ENCODE results near the gene JAKMIP1. TPM values are rescaled to one million over a fixed set of nuclear protein-coding genes. Genes with fewer than 3 reads are reported as not detected.

The JAKMIP1 gene
- total RNA-seq, 1 donor from 2014 or later, result 5.5 TPM

- no peak overlapping the region for H3K4me3 Mint-ChIP-seq
- peaks cover 50% of the 10 kb centered on the region for H3K27me3 ChIP-seq
- no peak overlapping the region for H3K9ac ChIP-seq
- H3K79me2 ChIP-seq (ENCODE audit: low read depth), result no peaks in the 10 kb centered on the region
- no peaks in the 10 kb centered on the region for H3K36me3 ChIP-seq
- H3F3A ChIP-seq (ENCODE audit: low read depth), result peaks cover 5% of the 10 kb centered on the region
- TF ChIP-seq CTCF (IDR thresholded peaks at IDR 0.05) (no peak), EZH2phosphoT487 (IDR thresholded peaks at IDR 0.05) (no peak), EZH2 (IDR thresholded peaks at IDR 0.05) (no peak)
- DNase-seq (ENCODE audit: low spot score), result no peak
- no peaks in the 10 kb centered on the region for H4K20me1 ChIP-seq (ENCODE audit: low read depth)
- no peak overlapping the region for H3K4me2 ChIP-seq
- peak overlapping the region; percentile 8 for H3K27ac Mint-ChIP-seq
- H3K27ac ChIP-seq, result no peak overlapping the region
- no peaks in the 10 kb centered on the region for H3K9me3 ChIP-seq (ENCODE audit: low read depth)
- H3K27me3 Mint-ChIP-seq (ENCODE audit: insufficient read depth, low read depth), result peaks cover 30% of the 10 kb centered on the region
- H3K4me1 Mint-ChIP-seq, result no peaks in the 10 kb centered on the region
- H3K4me1 ChIP-seq, result no peaks in the 10 kb centered on the region
- no peaks in the 10 kb centered on the region for H3K9me3 Mint-ChIP-seq
- no peak overlapping the region for H3K4me3 ChIP-seq
- H2AFZ ChIP-seq (replicated peaks), result no peak overlapping the region
- no peaks in the 10 kb centered on the region for H3K36me3 Mint-ChIP-seq
These were observed 189.6 kb downstream of the JAKMIP1 start for GRCh38 chr4:6010789-6011188.

- no peak overlapping the region for H2AFZ ChIP-seq (replicated peaks)
- H3K27me3 ChIP-seq, result peaks cover 60% of the 10 kb centered on the region
- no peaks in the 10 kb centered on the region for H3K79me2 ChIP-seq (ENCODE audit: low read depth)
- Mint-ChIP-seq H3K4me1 (no peaks in the 10 kb centered on the region), H3K27me3 (ENCODE audit: insufficient read depth, low read depth) (peaks cover 26% of the 10 kb centered on the region), H3K4me3 (no peak overlapping the region), H3K36me3 (no peaks in the 10 kb centered on the region), H3K27ac (peak overlapping the region; percentile 3), H3K9me3 (no peaks in the 10 kb centered on the region)
- no peak overlapping the region for H3K4me3 ChIP-seq
- no peak for DNase-seq (ENCODE audit: low spot score)
- TF ChIP-seq CTCF (IDR thresholded peaks at IDR 0.05), result no peak
- no peak for TF ChIP-seq EZH2 (IDR thresholded peaks at IDR 0.05)
- no peak for TF ChIP-seq EZH2phosphoT487 (IDR thresholded peaks at IDR 0.05)
- no peak overlapping the region for H3K9ac ChIP-seq
- no peaks in the 10 kb centered on the region for H4K20me1 ChIP-seq (ENCODE audit: low read depth)
- H3F3A ChIP-seq (ENCODE audit: low read depth), result peaks cover 5% of the 10 kb centered on the region
- H3K4me2 ChIP-seq, result no peak overlapping the region
- no peak overlapping the region for H3K27ac ChIP-seq
- no peaks in the 10 kb centered on the region for H3K4me1 ChIP-seq
- H3K9me3 ChIP-seq (ENCODE audit: low read depth), result no peaks in the 10 kb centered on the region
- no peaks in the 10 kb centered on the region for H3K36me3 ChIP-seq
These were observed 190.9 kb downstream of the JAKMIP1 start for GRCh38 chr4:6009452-6009851.

DNA sequence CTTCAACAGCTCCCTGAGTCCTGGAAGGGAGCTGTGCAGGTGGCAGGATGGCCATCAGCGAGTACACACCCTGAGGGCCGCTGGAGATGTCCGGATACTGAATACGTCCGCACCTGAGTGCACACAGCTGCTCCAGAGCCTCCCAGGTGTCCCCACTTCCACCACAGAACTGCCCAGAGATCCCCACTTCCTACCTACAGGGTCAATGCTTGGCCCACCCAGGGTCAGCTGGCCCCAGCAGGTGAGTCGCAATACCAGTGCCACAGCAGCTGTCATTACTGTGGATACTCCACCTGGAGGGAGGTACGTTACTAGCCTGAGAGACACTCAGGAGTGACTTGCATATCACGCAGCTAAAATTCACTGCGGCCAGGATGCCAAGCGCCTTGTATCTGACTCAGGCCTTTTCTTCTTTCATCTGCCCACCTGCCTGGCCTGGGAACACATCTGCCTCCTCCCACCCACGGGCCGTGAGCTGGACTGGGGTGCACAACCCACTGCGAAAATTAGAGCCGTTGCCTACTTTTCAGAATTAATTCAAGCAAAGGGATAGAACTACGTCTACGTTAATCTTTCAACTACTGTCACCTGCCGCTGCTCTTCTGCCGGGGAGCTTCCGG, 191.5 kb downstream of the JAKMIP1 start:
- TF ChIP-seq EZH2 (IDR thresholded peaks at IDR 0.05), result peak; percentile 11
- TF ChIP-seq CTCF (IDR thresholded peaks at IDR 0.05), result no peak
- no peak for TF ChIP-seq EZH2phosphoT487 (IDR thresholded peaks at IDR 0.05)
- H3K27ac ChIP-seq, result no peak overlapping the region
- Mint-ChIP-seq H3K9me3 (no peaks in the 10 kb centered on the region), H3K4me3 (no peak overlapping the region), H3K36me3 (no peaks in the 10 kb centered on the region), H3K27me3 (ENCODE audit: insufficient read depth, low read depth) (peaks cover 26% of the 10 kb centered on the region), H3K27ac (peak overlapping the region; percentile 3), H3K4me1 (no peaks in the 10 kb centered on the region)
- no peak overlapping the region for H3K4me2 ChIP-seq
- H4K20me1 ChIP-seq (ENCODE audit: low read depth), result no peaks in the 10 kb centered on the region
- peaks cover 5% of the 10 kb centered on the region for H3F3A ChIP-seq (ENCODE audit: low read depth)
- DNase-seq (ENCODE audit: low spot score), result no peak
- H3K9ac ChIP-seq, result no peak overlapping the region
- H3K9me3 ChIP-seq (ENCODE audit: low read depth), result no peaks in the 10 kb centered on the region
- no peak overlapping the region for H2AFZ ChIP-seq (replicated peaks)
- H3K36me3 ChIP-seq, result no peaks in the 10 kb centered on the region
- H3K4me3 ChIP-seq, result no peak overlapping the region
- H3K79me2 ChIP-seq (ENCODE audit: low read depth), result no peaks in the 10 kb centered on the region
- no peaks in the 10 kb centered on the region for H3K4me1 ChIP-seq
- peaks cover 60% of the 10 kb centered on the region for H3K27me3 ChIP-seq

Measured in neural progenitor cell (in vitro differentiated cells).